Activated CD4-positive, alpha-beta T cell treated with anti-CD3 and anti-CD28 coated beads, Interleukin-2, Interleukin-6, amounts not matched to agents 100 ng/mL and 50 ng/mL, durations not matched to agents 16 hours and 8 hours (primary cell): ENCODE results near the gene MELK.
A peak's percentile ranks its signal among the peaks of the same experiment; 100 is the strongest.
"Not testable (repeated sequence)": the region's sequence is repeated elsewhere in the genome, so short reads cannot be mapped to it uniquely, and the experiment has no call there.

Experiments used
- DNase-seq: peaks from one replicate; pipeline ENCODE4 v3.0.0-alpha.2; 2020

MELK gene

GRCh38 chr9:36572515-36573418, at the start of gene MELK:
TSS of gene MELK (plus strand) at chr9:36572895. CDS start at chr9:36581682, 8,787 bp downstream.
- peak; percentile 93 for DNase-seq

- DNase-seq, result no peak
Measured at GRCh38 chr9:36530224-36530623, 42.5 kb upstream of the MELK start.

- DNase-seq, result no peak
Measured at GRCh38 chr9:36532353-36532752, 40.3 kb upstream of the MELK start.

GRCh38 chr9:36533726-36534125, 39.0 kb upstream of the MELK start:
- not testable (repeated sequence) for DNase-seq

- DNase-seq, result no peak
Measured at GRCh38 chr9:36535107-36535506, 37.6 kb upstream of the MELK start.

GRCh38 chr9:36537861-36538260, 34.8 kb upstream of the MELK start:
- DNase-seq, result no peak

GRCh38 chr9:36542355-36542754, 30.3 kb upstream of the MELK start:
- DNase-seq, result no peak

GRCh38 chr9:36543916-36544315, 28.8 kb upstream of the MELK start:
- no peak for DNase-seq

GRCh38 chr9:36547598-36547997, 25.1 kb upstream of the MELK start:
- no peak for DNase-seq

- DNase-seq, result no peak
Measured at GRCh38 chr9:36548454-36548853, 24.2 kb upstream of the MELK start.

GRCh38 chr9:36550135-36550534, 22.6 kb upstream of the MELK start:
- DNase-seq, result no peak

- peak; percentile 51 for DNase-seq
Measured at GRCh38 chr9:36550631-36551098, 22.0 kb upstream of the MELK start.

GRCh38 chr9:36551129-36551528, 21.6 kb upstream of the MELK start:
- no peak for DNase-seq

- DNase-seq, result no peak
Measured at GRCh38 chr9:36551910-36552309, 20.8 kb upstream of the MELK start.

- DNase-seq, result no peak
Measured at GRCh38 chr9:36559036-36559695, 13.5 kb upstream of the MELK start.

GRCh38 chr9:36560771-36561170, 11.9 kb upstream of the MELK start:
- no peak for DNase-seq

- DNase-seq, result not testable (repeated sequence)
Measured at GRCh38 chr9:36562801-36563200, 9.9 kb upstream of the MELK start.

GRCh38 chr9:36566813-36567221, 5.9 kb upstream of the MELK start:
- DNase-seq, result no peak

- DNase-seq, result not testable (repeated sequence)
Measured at GRCh38 chr9:36568681-36569080, 4.0 kb upstream of the MELK start.

- no peak for DNase-seq
Measured at GRCh38 chr9:36571333-36571732, 1.4 kb upstream of the MELK start.

- peak; percentile 27 for DNase-seq
Measured at GRCh38 chr9:36574045-36574444, 1.4 kb downstream of the MELK start.

GRCh38 chr9:36575411-36575882, 2.8 kb downstream of the MELK start:
- DNase-seq, result no peak

- DNase-seq, result no peak
Measured at GRCh38 chr9:36576866-36577265, 4.2 kb downstream of the MELK start.
